Measurements from ENCODE around the gene TNPO3. TPM values are rescaled to one million over a fixed set of nuclear protein-coding genes. Genes with fewer than 3 reads are reported as not detected.

TNPO3 gene
- total RNA-seq, 1 experiment from 2014 or later, result 58.5 TPM

DNA sequence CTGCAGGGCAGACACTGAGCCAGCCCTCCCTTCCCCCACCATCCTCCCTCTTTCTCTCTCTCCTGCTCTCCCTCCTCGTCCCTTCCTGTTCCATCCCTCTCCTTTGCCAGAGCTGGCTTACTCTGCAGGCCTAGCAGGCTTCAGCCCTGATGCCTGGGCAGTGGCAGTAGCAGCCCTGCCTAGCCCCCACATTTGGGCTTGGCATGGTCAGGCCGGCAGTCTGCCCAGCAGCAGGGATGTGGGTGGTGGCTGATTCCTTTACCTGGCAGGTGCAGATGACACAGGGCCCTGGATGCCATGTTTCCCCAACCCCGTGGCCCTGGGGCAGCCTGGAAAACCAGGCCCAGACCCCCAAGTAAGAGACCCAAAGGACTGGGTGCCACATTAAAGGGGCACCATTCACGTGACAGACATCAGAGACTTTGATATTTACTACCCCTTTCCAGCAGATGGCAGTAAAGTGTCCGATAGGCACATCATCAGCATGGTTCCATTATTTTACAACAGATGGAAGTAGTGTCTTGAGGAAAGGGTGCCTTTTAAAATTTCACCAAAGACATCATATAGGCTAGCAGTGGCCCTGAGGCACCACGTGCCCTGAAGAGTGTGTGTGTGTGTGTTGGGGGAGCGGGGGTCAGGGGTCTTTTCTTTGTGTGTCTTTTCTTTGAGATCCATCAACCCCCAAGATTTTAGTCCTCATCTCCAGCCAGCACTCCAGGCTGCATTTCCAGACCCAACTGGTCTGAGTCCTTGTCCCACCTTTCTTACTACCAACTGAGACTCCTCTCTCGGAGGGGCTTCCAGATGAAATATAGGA is 150.3 kb downstream of the TNPO3 start (continued):
- TF ChIP-seq RAD21 (IDR thresholded peaks at IDR 0.05; ENCODE audit: low read depth), result peak; percentile 79

Other genes starting within 250 kb of the TNPO3 start
- 42.8 TPM for gene FLNC, start 224.7 kb downstream of the TNPO3 start, total RNA-seq (2021; ENCODE audit: unreplicated experiment)
- gene ATP6V1F, start 192.3 kb downstream of the TNPO3 start, total RNA-seq (2021; ENCODE audit: unreplicated experiment), result 149 TPM
- 1.6 TPM for gene KCP, start 144.4 kb downstream of the TNPO3 start, total RNA-seq (2021; ENCODE audit: unreplicated experiment)
- gene IRF5, start 117.2 kb downstream of the TNPO3 start, total RNA-seq (2021; ENCODE audit: unreplicated experiment), result 16.5 TPM
- gene TSPAN33, start 89.6 kb upstream of the TNPO3 start, total RNA-seq (2021; ENCODE audit: unreplicated experiment), result 22.2 TPM
- 12.8 TPM for gene SMO, start 133.5 kb upstream of the TNPO3 start, total RNA-seq (2021; ENCODE audit: unreplicated experiment)
- gene AHCYL2, start 169.9 kb upstream of the TNPO3 start, total RNA-seq (2021; ENCODE audit: unreplicated experiment), result 17.0 TPM